HG03378 (cell line): ENCODE data around the gene BMPER.
"Not testable (repeated sequence)": the region's sequence is repeated elsewhere in the genome, so short reads cannot be mapped to it uniquely, and the experiment has no call there.

ENCODE experiments used
- ATAC-seq: cut with Tn5 transposase; IDR thresholded peaks from one replicate; pipeline ENCODE4 v1.9.1; 2021; ENCODE audit warnings: mild to moderate bottlenecking, moderate library complexity; ENCODE audit not compliant: unreplicated experiment

BMPER gene

GRCh38 chr7:34163956-34164355, 258.6 kb downstream of the BMPER start:
- ATAC-seq, result no peak

GRCh38 chr7:34165466-34165865, 260.1 kb downstream of the BMPER start:
- ATAC-seq, result no peak

DNA sequence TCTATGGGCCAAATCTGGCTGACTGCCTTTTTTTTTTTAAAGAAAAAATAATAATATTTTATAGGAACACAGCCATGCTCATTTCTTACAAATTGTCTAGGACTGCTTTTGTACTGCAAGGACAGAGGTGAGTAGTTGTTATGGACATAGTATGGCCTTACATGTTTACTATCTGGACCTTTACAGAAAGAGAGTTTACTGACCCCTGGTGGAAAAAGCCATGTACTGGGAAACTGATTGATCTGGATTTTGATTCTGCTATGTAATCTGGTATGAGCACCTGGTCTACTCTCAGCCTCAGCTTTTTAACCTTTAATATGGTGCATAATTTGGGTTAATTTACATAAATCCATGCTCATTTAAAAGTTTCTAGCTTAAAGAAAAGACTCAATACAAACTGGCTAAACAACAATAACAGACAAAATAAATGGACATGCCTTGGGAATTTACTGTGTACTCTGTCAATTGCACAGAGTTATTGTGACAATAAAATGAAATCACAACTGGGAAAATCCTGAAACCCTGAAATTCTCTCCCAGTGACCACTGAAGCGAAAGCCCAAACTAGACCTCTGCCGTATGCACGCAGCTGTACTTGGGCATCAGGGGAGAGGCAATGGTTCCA, 260.7 kb downstream of the BMPER start:
- ATAC-seq, result no peak

GRCh38 chr7:34168013-34168412, 262.7 kb downstream of the BMPER start:
- no peak for ATAC-seq

DNA sequence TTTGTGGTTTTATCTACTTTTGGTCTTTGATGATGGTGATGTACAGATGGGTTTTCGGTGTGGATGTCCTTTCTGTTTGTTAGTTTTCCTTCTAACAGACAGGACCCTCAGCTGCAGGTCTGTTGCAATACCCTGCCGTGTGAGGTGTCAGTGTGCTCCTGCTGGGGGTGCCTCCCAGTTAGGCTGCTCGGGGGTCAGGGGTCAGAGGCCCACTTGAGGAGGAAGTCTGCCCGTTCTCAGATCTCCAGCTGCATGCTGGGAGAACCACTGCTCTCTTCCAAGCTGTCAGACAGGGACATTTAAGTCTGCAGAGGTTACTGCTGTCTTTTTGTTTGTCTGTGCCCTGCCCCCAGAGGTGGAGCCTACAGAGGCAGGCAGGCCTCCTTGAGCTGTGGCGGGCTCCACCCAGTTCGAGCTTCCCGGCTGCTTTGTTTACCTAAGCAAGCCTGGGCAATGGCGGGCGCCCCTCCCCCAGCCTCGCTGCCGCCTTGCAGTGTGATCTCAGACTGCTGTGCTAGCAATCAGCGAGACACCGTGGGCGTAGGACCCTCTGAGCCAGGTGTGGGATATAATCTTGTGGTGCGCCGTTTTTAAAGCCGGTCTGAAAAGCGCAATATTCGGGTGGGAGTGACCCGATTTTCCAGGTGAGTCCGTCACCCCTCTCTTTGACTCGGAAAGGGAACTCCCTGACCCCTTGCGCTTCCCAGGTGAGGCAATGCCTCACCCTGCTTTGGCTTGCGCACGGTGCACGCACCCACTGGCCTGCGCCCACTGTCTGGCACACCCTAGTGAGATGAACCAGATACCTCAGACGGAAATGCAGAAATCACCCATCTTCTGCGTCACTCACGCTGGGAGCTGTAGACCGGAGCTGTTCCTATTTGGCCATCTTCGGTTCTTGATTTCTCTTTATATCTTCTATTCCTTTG, 269.6 kb downstream of the BMPER start:
- not testable (repeated sequence) for ATAC-seq

DNA sequence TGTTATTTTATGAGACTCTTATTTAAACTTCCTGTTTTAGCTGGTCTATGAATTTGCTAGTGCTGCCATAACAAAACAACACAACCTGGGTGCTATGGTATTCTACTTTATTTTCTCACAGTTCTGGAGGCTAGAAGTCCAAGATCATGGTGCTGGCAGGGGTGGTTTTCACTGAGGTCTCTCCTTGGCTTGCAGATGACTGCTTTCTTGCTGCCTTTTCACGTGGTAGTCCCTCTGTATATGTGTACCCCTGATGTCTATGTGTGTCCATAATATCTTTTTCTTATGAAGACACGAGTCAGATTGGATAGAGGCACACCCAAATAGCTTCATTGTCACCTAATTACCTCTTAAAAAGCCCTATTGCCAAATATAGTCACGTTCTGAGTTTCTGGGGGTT, 270.5 kb downstream of the BMPER start:
- ATAC-seq, result no peak

DNA sequence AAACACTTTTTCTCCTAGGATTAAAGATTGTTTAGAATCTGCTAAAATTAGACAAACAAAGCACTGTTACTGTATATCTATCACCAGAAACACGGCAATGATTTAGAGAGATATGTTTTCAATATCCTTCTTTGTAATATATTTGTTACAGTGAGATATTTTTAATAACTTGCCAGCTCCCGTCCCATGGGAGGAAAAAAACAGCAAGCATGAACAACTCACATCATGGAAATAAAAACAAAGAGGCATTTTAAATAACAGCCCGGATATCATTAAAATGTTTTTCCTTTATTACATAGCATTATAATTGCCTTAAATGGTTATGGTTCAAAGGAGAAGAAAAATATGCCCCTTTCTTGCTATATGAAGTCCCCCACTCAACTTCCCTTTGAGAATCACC, 272.1 kb downstream of the BMPER start:
- ATAC-seq, result no peak

- no peak for ATAC-seq
These were observed 276.1 kb downstream of the BMPER start for GRCh38 chr7:34181271-34181958.

DNA sequence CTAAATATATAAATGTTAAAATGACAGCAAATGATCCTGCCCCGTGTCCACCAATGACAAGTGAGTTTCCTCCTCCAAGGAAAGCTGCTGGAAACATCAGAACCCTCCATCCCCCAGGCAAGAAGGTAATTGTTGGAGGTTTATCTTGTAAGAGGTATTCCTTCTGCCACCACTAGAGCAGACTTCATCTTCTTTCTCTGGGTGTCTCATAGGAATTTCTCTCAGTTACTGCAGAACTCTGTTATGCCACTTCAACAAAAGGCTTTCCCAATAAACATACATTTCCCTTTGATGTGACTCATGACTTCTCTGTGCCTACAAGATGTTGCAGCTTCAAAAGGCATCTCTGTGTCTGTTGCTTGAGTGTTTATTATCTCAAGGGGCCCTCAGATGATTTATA, 279.1 kb downstream of the BMPER start:
- no peak for ATAC-seq

GRCh38 chr7:34187798-34188307, 282.5 kb downstream of the BMPER start:
- ATAC-seq, result no peak

DNA sequence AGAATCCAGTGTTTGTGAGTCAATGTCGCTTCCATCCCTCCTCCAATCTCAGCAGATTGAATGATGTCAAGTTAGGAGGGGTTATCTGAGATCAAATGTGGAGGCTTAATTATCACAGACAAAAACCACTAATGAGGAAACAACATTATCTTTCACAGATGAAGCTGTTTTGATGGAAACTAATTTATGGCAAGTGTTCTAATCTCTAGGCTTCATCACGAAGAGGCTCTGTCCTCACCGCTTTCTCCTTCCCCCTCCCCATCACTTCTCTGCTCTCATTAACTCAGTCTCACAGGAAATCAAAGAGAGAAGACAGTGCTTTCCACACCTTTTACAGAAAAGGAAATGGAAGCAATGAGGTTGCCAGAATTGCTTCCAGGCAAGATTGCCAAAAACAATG, 283.7 kb downstream of the BMPER start:
- ATAC-seq, result no peak

DNA sequence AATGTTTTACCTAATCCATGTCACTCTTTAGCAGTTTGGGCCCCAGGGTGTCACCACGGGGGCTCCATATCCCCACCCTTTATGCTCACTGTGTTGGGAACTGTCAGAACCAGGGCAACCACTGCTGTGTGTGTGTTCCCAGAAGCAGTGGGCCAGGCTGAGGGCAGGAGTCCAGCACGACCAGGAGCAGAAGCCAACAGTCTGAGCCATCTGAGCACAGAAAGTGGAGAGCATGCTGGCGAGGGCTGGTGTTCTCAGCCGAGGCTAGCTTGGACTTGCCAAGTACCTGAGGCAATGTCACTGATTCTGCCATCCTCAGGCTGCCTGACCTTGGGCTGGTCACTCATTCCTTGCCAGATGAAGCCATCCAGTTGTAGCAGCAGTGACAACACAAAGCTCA, 285.0 kb downstream of the BMPER start:
- no peak for ATAC-seq

- ATAC-seq, result no peak
These were observed 285.8 kb downstream of the BMPER start for GRCh38 chr7:34191162-34191561.

- no peak for ATAC-seq
These were observed 286.6 kb downstream of the BMPER start for GRCh38 chr7:34191771-34192479.

GRCh38 chr7:34192906-34193305, 287.6 kb downstream of the BMPER start:
- ATAC-seq, result no peak

GRCh38 chr7:34198231-34198641, 292.9 kb downstream of the BMPER start:
- ATAC-seq, result no peak
